HG02938 (cell line): Measurements from ENCODE around the gene CPNE7.
"Not testable (repeated sequence)": the region's sequence is repeated elsewhere in the genome, so short reads cannot be mapped to it uniquely, and the experiment has no call there.

Experiments
- ATAC-seq: cut with Tn5 transposase; IDR thresholded peaks from one replicate; pipeline ENCODE4 v1.9.1; 2021; ENCODE audit warnings: mild to moderate bottlenecking, moderate library complexity; ENCODE audit not compliant: unreplicated experiment

The CPNE7 gene

GRCh38 chr16:89582614-89583196 lies 7.1 kb downstream of the CPNE7 start:
- ATAC-seq: no peak

- ATAC-seq: no peak
Measured at GRCh38 chr16:89583197-89583894, 7.8 kb downstream of the CPNE7 start.

GRCh38 chr16:89583895-89584644 lies 8.5 kb downstream of the CPNE7 start:
- ATAC-seq: no peak

GRCh38 chr16:89584768-89585549 lies 9.4 kb downstream of the CPNE7 start:
- no peak for ATAC-seq

- no peak for ATAC-seq
Measured at GRCh38 chr16:89586218-89586617, 10.7 kb downstream of the CPNE7 start.

- ATAC-seq: no peak
Measured at GRCh38 chr16:89586853-89587252, 11.3 kb downstream of the CPNE7 start.

- not testable (repeated sequence) for ATAC-seq
Measured at GRCh38 chr16:89587676-89588075, 12.1 kb downstream of the CPNE7 start.

GRCh38 chr16:89588413-89589109 lies 13.0 kb downstream of the CPNE7 start:
- no peak for ATAC-seq

- no peak for ATAC-seq
Measured at GRCh38 chr16:89589241-89589926, 13.8 kb downstream of the CPNE7 start.

- ATAC-seq: no peak
Measured at GRCh38 chr16:89593841-89594240, 18.3 kb downstream of the CPNE7 start.

GRCh38 chr16:89595330-89596060 lies 19.9 kb downstream of the CPNE7 start:
- no peak for ATAC-seq

- ATAC-seq: no peak
Measured at GRCh38 chr16:89596061-89596689, 20.6 kb downstream of the CPNE7 start.

GRCh38 chr16:89596957-89597649 lies 21.5 kb downstream of the CPNE7 start:
- no peak for ATAC-seq

- ATAC-seq: no peak
Measured at GRCh38 chr16:89598199-89598598, 22.6 kb downstream of the CPNE7 start.

- ATAC-seq: no peak
Measured at GRCh38 chr16:89599451-89599858, 23.9 kb downstream of the CPNE7 start.

GRCh38 chr16:89599902-89600301 lies 24.3 kb downstream of the CPNE7 start:
- ATAC-seq: no peak

- no peak for ATAC-seq
Measured at GRCh38 chr16:89600427-89600826, 24.9 kb downstream of the CPNE7 start.

GRCh38 chr16:89600956-89601355 lies 25.4 kb downstream of the CPNE7 start:
- ATAC-seq: no peak
